Measurements from ENCODE around the gene XYLT1. TPM values are rescaled to one million over a fixed set of nuclear protein-coding genes. Genes with fewer than 3 reads are reported as not detected.

The XYLT1 gene
- total RNA-seq, 2 donors from 2014 or later, result 6.0 to 15.2 TPM

DNA sequence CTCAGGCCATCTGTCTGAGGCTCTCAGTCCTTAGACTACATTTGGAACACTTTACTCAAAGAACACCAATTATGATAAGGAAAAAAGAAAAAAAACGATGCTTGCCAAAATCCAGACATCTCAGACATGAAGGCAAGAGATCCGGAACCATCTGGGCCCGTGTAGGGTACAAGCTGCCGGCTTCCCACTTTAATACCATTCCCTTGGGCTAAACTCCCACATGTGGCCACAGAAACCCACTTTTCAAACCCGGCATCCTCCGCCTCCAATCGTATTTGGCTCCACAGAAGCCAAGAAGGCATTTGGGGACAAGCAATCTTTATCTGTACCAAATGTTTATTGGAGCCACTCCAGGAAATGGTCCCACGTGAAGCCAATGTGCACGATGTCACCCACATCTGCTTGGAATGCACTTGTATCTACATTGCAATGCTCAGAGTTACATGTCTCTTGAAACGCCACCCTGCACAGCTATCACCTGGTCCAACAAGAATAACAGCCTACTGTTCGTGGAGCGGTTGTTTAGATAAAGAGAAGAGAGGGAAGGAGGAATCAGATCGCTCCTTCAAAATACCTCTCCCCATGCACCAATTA, 33.5 kb downstream of the XYLT1 start:
- Histone ChIP-seq H3K27ac (no peak overlapping the region), H3K4me1 (no peaks in the 10 kb centered on the region), H3K4me3 (no peak overlapping the region), H3K9me3 (no peaks in the 10 kb centered on the region), H3K36me3 (replicated peaks in 1 of 2; ENCODE audit: insufficient read depth in 1 of 2, low read depth in 2 of 2) (no peaks in the 10 kb centered on the region), H3K27me3 (no peaks in the 10 kb centered on the region)
- no peak for TF ChIP-seq POLR2A (IDR thresholded peaks at IDR 0.05)
- TF ChIP-seq, protein P1, sequence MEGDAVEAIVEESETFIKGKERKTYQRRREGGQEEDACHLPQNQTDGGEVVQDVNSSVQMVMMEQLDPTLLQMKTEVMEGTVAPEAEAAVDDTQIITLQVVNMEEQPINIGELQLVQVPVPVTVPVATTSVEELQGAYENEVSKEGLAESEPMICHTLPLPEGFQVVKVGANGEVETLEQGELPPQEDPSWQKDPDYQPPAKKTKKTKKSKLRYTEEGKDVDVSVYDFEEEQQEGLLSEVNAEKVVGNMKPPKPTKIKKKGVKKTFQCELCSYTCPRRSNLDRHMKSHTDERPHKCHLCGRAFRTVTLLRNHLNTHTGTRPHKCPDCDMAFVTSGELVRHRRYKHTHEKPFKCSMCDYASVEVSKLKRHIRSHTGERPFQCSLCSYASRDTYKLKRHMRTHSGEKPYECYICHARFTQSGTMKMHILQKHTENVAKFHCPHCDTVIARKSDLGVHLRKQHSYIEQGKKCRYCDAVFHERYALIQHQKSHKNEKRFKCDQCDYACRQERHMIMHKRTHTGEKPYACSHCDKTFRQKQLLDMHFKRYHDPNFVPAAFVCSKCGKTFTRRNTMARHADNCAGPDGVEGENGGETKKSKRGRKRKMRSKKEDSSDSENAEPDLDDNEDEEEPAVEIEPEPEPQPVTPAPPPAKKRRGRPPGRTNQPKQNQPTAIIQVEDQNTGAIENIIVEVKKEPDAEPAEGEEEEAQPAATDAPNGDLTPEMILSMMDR (IDR thresholded peaks at IDR 0.05), result no peak
- intact Hi-C loops (cut with DNase I), result no loop called here
- ATAC-seq (no peak), DNase-seq (no peak)
- WGBS, 2 donors, result 49 to 51% methylated on average over 13 of the region's 13 CpGs

DNA sequence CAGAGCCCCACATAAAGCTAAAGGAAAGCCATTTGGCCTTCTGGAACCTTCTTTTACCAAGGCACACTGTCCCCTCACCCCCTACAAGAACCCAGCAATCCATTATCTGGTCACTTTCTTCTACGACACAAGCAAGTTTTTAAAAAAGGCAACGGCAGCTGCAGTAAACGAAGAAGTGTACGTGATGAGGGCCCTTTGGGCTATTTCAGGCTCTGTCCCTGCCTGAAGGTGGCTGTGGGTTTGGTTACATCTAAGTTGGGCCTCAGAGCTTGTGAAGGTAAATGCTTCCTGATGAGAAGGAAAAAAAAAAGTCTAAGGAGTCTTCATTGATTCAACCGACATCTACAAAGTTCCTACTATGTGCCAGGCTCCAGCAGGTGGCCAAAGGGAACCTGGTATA, 35.4 kb downstream of the XYLT1 start:
- no peaks in the 10 kb centered on the region for H3K9me3 ChIP-seq
- H3K27ac ChIP-seq, result no peak overlapping the region
- no peak for ATAC-seq
- DNase-seq, result no peak
- H3K4me1 ChIP-seq, result no peaks in the 10 kb centered on the region
- no peak overlapping the region for H3K4me3 ChIP-seq
- H3K27me3 ChIP-seq, result no peaks in the 10 kb centered on the region
- no peaks in the 10 kb centered on the region for H3K36me3 ChIP-seq (replicated peaks in 1 of 2; ENCODE audit: insufficient read depth in 1 of 2, low read depth in 2 of 2)
- WGBS, 2 donors, result 91 to 92% methylated on average over 5 of the region's 5 CpGs
- TF ChIP-seq POLR2A (IDR thresholded peaks at IDR 0.05), result no peak
- TF ChIP-seq, protein P1 (IDR thresholded peaks at IDR 0.05), result no peak
- intact Hi-C loops (cut with DNase I), result no loop called here

DNA sequence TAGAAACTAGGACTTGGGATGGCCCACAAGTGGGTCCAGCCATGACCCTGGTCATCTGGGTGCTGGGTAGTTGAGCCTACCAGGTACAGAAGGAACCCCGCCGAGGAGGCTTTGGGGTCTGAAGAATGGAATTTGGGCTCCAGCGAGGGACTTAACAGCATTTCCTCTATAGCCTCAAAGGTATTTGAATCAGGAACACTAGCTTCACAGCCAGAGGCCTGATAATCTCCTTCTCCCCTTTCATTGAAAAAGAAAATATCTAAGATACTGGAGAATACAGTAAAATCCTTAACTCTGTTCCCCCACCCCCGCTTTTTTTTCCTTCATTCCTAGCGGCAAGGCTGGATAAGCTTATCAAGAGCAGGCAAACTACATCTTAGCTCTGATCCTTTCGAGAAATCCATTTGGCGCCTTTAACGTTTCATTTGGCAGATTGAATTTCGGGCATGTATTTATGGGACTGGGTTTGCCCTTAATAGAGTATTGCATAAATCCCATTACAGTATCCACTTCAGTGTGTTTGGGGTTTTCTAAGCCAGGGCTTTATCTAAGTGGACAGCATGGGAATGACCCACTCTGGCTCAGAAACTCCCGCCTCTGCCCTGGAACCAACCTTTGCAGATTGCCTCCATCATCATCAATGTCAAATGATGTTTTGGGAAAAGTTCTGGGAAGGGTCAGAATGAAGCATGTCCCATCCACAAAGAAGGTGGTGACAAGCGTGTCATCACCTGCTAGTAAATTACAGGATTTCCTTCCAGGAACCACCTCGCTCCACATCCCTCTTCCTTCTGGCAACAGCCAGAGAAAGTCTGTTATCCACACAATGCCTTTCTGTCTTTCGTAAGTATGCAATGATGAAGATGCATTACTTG, 36.9 kb downstream of the XYLT1 start:
- Histone ChIP-seq H3K27ac (no peak overlapping the region), H3K4me3 (no peak overlapping the region), H3K36me3 (replicated peaks in 1 of 2; ENCODE audit: insufficient read depth in 1 of 2, low read depth in 2 of 2) (no peaks in the 10 kb centered on the region), H3K9me3 (no peaks in the 10 kb centered on the region), H3K4me1 (no peaks in the 10 kb centered on the region), H3K27me3 (no peaks in the 10 kb centered on the region)
- intact Hi-C loops (cut with DNase I), result no loop called here
- 83 to 89% methylated on average over 13 of the region's 13 CpGs for WGBS, 2 donors
- TF ChIP-seq POLR2A (IDR thresholded peaks at IDR 0.05), result no peak
- TF ChIP-seq, protein P1 (IDR thresholded peaks at IDR 0.05), result no peak
- ATAC-seq (no peak), DNase-seq (no peak)

DNA sequence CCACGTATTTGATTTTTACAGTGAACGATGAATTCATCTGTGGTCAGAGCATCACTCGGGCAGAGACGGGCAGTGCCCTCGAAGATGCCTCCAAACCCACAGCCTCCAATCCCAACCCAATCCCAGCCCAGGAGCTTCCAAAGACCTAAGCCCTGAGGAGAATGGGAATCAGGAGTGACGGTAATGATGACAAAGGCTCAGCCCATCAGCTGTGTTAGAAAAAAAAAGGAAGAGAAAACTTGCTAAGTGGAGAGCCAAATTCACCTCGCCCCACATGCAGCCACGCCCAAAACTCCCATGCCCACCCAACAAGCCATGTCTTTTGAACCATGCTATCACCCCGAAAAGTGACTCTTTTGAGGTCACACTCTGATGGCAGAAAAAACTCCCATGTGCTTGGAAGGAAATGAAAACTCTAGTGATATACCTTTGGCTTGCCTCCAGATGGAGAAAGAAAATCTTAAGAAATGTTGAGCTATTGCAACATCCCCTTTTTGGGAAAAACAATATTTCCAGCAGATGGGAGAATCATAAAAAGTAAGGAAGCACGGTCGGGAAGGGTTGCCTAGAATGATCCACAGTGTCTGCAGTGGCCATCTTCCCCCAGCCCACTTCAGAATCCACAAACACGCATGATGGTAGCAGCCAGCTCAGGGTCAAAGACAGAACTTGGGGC, 37.7 kb downstream of the XYLT1 start:
- TF ChIP-seq, protein P1 (IDR thresholded peaks at IDR 0.05), result no peak
- no peak for TF ChIP-seq POLR2A (IDR thresholded peaks at IDR 0.05)
- ATAC-seq (no peak), DNase-seq (no peak)
- intact Hi-C loops (cut with DNase I), result no loop called here
- Histone ChIP-seq H3K4me1 (no peaks in the 10 kb centered on the region), H3K9me3 (no peaks in the 10 kb centered on the region), H3K4me3 (no peak overlapping the region), H3K27ac (no peak overlapping the region), H3K36me3 (replicated peaks in 1 of 2; ENCODE audit: insufficient read depth in 1 of 2, low read depth in 2 of 2) (no peaks in the 10 kb centered on the region), H3K27me3 (no peaks in the 10 kb centered on the region)
- WGBS, 2 donors, result 78 to 84% methylated on average over 12 of the region's 12 CpGs
